Choroid plexus epithelial cell (primary cell): ENCODE data around the gene BOLA2B.

Source experiments
- DNase-seq: peaks from one replicate; pipeline ENCODE4 v3.0.0-alpha.2; 2010; ENCODE audit warnings: low read depth
- H3K4me3 ChIP-seq: 2 replicates; pipeline ENCODE4 v1.5.1; 2011; ENCODE audit warnings: low read depth, mild to moderate bottlenecking, control low read depth, low read length, moderate library complexity
- TF ChIP-seq, protein P1 (sequence below): conservative IDR thresholded peaks from 2 replicates; pipeline ENCODE4 v1.5.1; 2011; ENCODE audit warnings: low read depth, mild to moderate bottlenecking, control low read depth, inconsistent platforms, low read length, moderate library complexity

The BOLA2B gene

DNA sequence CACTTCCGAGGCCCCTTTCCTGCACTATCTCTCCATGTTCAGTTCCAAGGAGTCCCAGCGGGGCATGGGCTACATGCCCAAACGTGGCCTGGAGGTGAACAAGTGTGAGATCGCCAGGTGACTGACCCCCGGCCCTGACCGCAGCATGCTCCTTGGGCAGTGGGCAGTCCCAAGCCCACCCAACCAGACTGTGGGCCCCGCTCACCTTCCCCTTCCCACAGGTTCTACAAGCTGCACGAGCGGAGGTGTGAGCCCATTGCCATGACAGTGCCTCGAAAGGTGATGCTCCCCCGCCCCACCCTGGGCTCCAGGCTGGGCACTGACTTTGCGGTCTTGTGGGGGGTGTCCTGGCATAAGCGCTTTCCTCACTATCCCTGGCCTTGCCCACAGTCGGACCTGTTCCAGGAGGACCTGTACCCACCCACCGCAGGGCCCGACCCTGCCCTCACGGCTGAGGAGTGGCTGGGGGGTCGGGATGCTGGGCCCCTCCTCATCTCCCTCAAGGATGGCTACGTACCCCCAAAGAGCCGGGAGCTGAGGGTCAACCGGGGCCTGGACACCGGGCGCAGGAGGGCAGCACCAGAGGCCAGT, 5.4 kb downstream of the BOLA2B start:
- no peak overlapping the region for H3K4me3 ChIP-seq
- DNase-seq: no peak
- TF ChIP-seq, protein P1, sequence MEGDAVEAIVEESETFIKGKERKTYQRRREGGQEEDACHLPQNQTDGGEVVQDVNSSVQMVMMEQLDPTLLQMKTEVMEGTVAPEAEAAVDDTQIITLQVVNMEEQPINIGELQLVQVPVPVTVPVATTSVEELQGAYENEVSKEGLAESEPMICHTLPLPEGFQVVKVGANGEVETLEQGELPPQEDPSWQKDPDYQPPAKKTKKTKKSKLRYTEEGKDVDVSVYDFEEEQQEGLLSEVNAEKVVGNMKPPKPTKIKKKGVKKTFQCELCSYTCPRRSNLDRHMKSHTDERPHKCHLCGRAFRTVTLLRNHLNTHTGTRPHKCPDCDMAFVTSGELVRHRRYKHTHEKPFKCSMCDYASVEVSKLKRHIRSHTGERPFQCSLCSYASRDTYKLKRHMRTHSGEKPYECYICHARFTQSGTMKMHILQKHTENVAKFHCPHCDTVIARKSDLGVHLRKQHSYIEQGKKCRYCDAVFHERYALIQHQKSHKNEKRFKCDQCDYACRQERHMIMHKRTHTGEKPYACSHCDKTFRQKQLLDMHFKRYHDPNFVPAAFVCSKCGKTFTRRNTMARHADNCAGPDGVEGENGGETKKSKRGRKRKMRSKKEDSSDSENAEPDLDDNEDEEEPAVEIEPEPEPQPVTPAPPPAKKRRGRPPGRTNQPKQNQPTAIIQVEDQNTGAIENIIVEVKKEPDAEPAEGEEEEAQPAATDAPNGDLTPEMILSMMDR: no peak

DNA sequence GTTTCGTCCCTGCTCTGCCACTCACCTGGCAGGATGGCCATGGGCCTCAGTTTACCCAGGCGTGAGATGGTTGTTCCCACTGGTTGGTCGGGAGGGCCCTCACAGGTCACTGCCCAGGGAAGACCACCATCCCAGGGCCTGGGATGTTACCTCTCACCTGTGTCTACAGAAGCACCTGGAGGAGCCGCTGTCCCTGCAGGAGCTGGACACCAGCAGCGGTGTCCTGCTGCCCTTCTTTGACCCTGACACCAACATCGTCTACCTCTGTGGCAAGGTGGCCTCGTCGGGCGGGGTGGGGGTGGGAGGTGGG, 6.0 kb downstream of the BOLA2B start:
- TF ChIP-seq, protein P1: no peak
- no peak overlapping the region for H3K4me3 ChIP-seq
- no peak for DNase-seq

- no peak overlapping the region for H3K4me3 ChIP-seq
- TF ChIP-seq, protein P1: peak; percentile 74
- DNase-seq: peak; percentile 37
These were observed 6.5 kb downstream of the BOLA2B start for GRCh38 chr16:30186782-30187555.

DNA sequence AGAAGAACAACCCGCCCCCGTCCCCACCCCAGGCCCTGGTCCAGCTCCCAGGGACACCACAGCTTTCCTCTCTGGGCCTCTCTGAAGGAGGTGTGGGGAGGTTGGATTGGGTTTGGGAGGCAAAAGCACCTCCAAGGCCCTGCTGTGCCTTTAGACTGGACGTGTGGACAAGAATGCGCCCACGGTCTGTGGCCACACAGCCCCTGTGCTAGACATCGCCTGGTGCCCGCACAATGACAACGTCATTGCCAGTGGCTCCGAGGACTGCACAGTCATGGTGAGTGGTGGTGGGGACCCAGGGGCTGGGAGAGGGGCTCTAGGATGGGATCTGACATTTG, 7.1 kb downstream of the BOLA2B start:
- DNase-seq: no peak
- H3K4me3 ChIP-seq: no peak overlapping the region
- TF ChIP-seq, protein P1: no peak

- no peak overlapping the region for H3K4me3 ChIP-seq
- no peak for DNase-seq
- TF ChIP-seq, protein P1: no peak
These were observed 7.6 kb downstream of the BOLA2B start for GRCh38 chr16:30185683-30186421.

- TF ChIP-seq, protein P1: no peak
- DNase-seq: no peak
- H3K4me3 ChIP-seq: no peak overlapping the region
These were observed 8.4 kb downstream of the BOLA2B start for GRCh38 chr16:30184891-30185682.
